ENCODE results near the gene PRKAR1A. TPM values are rescaled to one million over a fixed set of nuclear protein-coding genes. Genes with fewer than 3 reads are reported as not detected.

The PRKAR1A gene
- polyA plus RNA-seq, 3 donors from 2014 or later, result 275 to 458 (median 320) TPM

GRCh38 chr17:68592682-68593641, 80.7 kb downstream of the PRKAR1A start:
- H3K36me3 Mint-ChIP-seq, result peaks cover 0 to 3% (median 2%) of the 10 kb centered on the region in 3 donors
- H3K27me3 Mint-ChIP-seq (ENCODE audit: low read depth in 3 of 3), result peaks cover 1 to 23% (median 10%) of the 10 kb centered on the region in 3 donors
- H3K4me3 Mint-ChIP-seq, result no peak overlapping the region
- peaks cover 1 to 13% of the 10 kb centered on the region in 2 donors for H3K4me1 Mint-ChIP-seq
- DNase-seq, result no peak
- H3K9me3 Mint-ChIP-seq, result peaks cover 0 to 2% (median 0%) of the 10 kb centered on the region in 6 donors
- no peak overlapping the region for H3K27ac Mint-ChIP-seq

- Mint-ChIP-seq H3K36me3 (peaks cover 0 to 3% (median 0%) of the 10 kb centered on the region in 3 donors), H3K4me3 (no peak overlapping the region), H3K27ac (no peak overlapping the region), H3K4me1 (peaks cover 3 to 17% of the 10 kb centered on the region in 2 donors), H3K27me3 (ENCODE audit: low read depth in 3 of 3) (peaks cover 1 to 27% (median 13%) of the 10 kb centered on the region in 3 donors), H3K9me3 (peaks cover 0 to 2% (median 0%) of the 10 kb centered on the region in 6 donors)
- DNase-seq, result no peak
Measured at GRCh38 chr17:68594552-68594951, 82.3 kb downstream of the PRKAR1A start.

GRCh38 chr17:68595496-68595895, 83.3 kb downstream of the PRKAR1A start:
- Mint-ChIP-seq H3K27ac (no peak overlapping the region), H3K4me1 (peaks cover 5 to 21% of the 10 kb centered on the region in 2 donors), H3K4me3 (no peak overlapping the region), H3K9me3 (peaks cover 0 to 2% (median 0%) of the 10 kb centered on the region in 6 donors), H3K36me3 (peaks cover 0 to 3% (median 0%) of the 10 kb centered on the region in 3 donors), H3K27me3 (ENCODE audit: low read depth in 3 of 3) (peaks cover 1 to 31% (median 13%) of the 10 kb centered on the region in 3 donors)
- no peak for DNase-seq

GRCh38 chr17:68595986-68596385, 83.8 kb downstream of the PRKAR1A start:
- no peak overlapping the region for H3K4me3 Mint-ChIP-seq
- H3K27me3 Mint-ChIP-seq (ENCODE audit: low read depth in 3 of 3), result peaks cover 1 to 31% (median 13%) of the 10 kb centered on the region in 3 donors
- peaks cover 5 to 21% of the 10 kb centered on the region in 2 donors for H3K4me1 Mint-ChIP-seq
- H3K27ac Mint-ChIP-seq, result no peak overlapping the region
- H3K36me3 Mint-ChIP-seq, result peaks cover 0 to 3% (median 0%) of the 10 kb centered on the region in 3 donors
- no peak for DNase-seq
- H3K9me3 Mint-ChIP-seq, result peaks cover 0 to 2% (median 0%) of the 10 kb centered on the region in 6 donors

GRCh38 chr17:68596411-68596945, 84.2 kb downstream of the PRKAR1A start:
- no peak overlapping the region for H3K4me3 Mint-ChIP-seq
- peaks cover 5 to 21% of the 10 kb centered on the region in 2 donors for H3K4me1 Mint-ChIP-seq
- H3K9me3 Mint-ChIP-seq, result peaks cover 0 to 2% (median 0%) of the 10 kb centered on the region in 6 donors
- no peak for DNase-seq
- peaks cover 0 to 3% (median 0%) of the 10 kb centered on the region in 3 donors for H3K36me3 Mint-ChIP-seq
- H3K27ac Mint-ChIP-seq, result no peak overlapping the region
- peaks cover 1 to 31% (median 16%) of the 10 kb centered on the region in 3 donors for H3K27me3 Mint-ChIP-seq (ENCODE audit: low read depth in 3 of 3)

GRCh38 chr17:68598074-68598473, 85.8 kb downstream of the PRKAR1A start:
- Mint-ChIP-seq H3K36me3 (peaks cover 0 to 3% (median 0%) of the 10 kb centered on the region in 3 donors), H3K9me3 (peaks cover 0 to 2% (median 0%) of the 10 kb centered on the region in 6 donors), H3K27me3 (ENCODE audit: low read depth in 3 of 3) (peaks cover 5 to 38% (median 16%) of the 10 kb centered on the region in 3 donors), H3K4me3 (no peak overlapping the region), H3K4me1 (peaks cover 8 to 21% of the 10 kb centered on the region in 2 donors), H3K27ac (no peak overlapping the region)
- no peak for DNase-seq

- no peak for DNase-seq
- peaks cover 8 to 21% of the 10 kb centered on the region in 2 donors for H3K4me1 Mint-ChIP-seq
- H3K9me3 Mint-ChIP-seq, result peaks cover 0 to 2% (median 0%) of the 10 kb centered on the region in 6 donors
- H3K4me3 Mint-ChIP-seq, result no peak overlapping the region
- H3K27ac Mint-ChIP-seq, result no peak overlapping the region
- peaks cover 5 to 39% (median 17%) of the 10 kb centered on the region in 3 donors for H3K27me3 Mint-ChIP-seq (ENCODE audit: low read depth in 3 of 3)
- H3K36me3 Mint-ChIP-seq, result peaks cover 0 to 3% (median 0%) of the 10 kb centered on the region in 3 donors
Measured at GRCh38 chr17:68598545-68598961, 86.3 kb downstream of the PRKAR1A start.

GRCh38 chr17:68599091-68599490, 86.9 kb downstream of the PRKAR1A start:
- Mint-ChIP-seq H3K27me3 (ENCODE audit: low read depth in 3 of 3) (peaks cover 4 to 37% (median 18%) of the 10 kb centered on the region in 3 donors), H3K27ac (no peak overlapping the region), H3K36me3 (peaks cover 0 to 3% (median 0%) of the 10 kb centered on the region in 3 donors), H3K4me1 (peaks cover 8 to 21% of the 10 kb centered on the region in 2 donors), H3K9me3 (peaks cover 0 to 2% (median 0%) of the 10 kb centered on the region in 6 donors), H3K4me3 (peak overlapping the region in 1 of 5 donors; percentile 48)
- no peak for DNase-seq

- H3K4me3 Mint-ChIP-seq, result peak overlapping the region in 4 of 5 donors; percentile 48 to 67 (median 58)
- DNase-seq, result no peak
- H3K4me1 Mint-ChIP-seq, result peaks cover 8 to 21% of the 10 kb centered on the region in 2 donors
- no peak overlapping the region for H3K27ac Mint-ChIP-seq
- peaks cover 4 to 37% (median 18%) of the 10 kb centered on the region in 3 donors for H3K27me3 Mint-ChIP-seq (ENCODE audit: low read depth in 3 of 3)
- peaks cover 0 to 2% (median 0%) of the 10 kb centered on the region in 6 donors for H3K9me3 Mint-ChIP-seq
- H3K36me3 Mint-ChIP-seq, result peaks cover 0 to 3% (median 0%) of the 10 kb centered on the region in 3 donors
Measured at GRCh38 chr17:68599552-68600066, 87.4 kb downstream of the PRKAR1A start.

- DNase-seq, result no peak
- Mint-ChIP-seq H3K9me3 (peaks cover 0 to 2% (median 0%) of the 10 kb centered on the region in 6 donors), H3K4me1 (peaks cover 8 to 19% of the 10 kb centered on the region in 2 donors), H3K4me3 (peak overlapping the region in 3 of 5 donors; percentile 48 to 67 (median 54)), H3K36me3 (peaks cover 0 to 3% (median 0%) of the 10 kb centered on the region in 3 donors), H3K27me3 (ENCODE audit: low read depth in 3 of 3) (peaks cover 4 to 40% (median 18%) of the 10 kb centered on the region in 3 donors), H3K27ac (no peak overlapping the region)
Measured at GRCh38 chr17:68600067-68600930, 88.1 kb downstream of the PRKAR1A start.
